Mesenchymal stem cell (in vitro differentiated cells and primary cell): ENCODE measurements around the gene AGAP1.
A peak's percentile ranks its signal among the peaks of the same experiment; 100 is the strongest.

Source experiments
- DNase-seq: peaks from one replicate; pipeline ENCODE4 v3.0.0-alpha.2; 2013
- H2AFZ ChIP-seq: one replicate; pipeline ENCODE4 v1.6.1; 2013; ENCODE audit warnings: low read depth, mild to moderate bottlenecking, control low read depth, inconsistent platforms, low read length, moderate library complexity
- H2AK5ac ChIP-seq: 2 replicates; pipeline ENCODE4 v1.6.1; 2013; ENCODE audit warnings: low read length, moderate library complexity, mild to moderate bottlenecking, inconsistent platforms; ENCODE audit not compliant: severe bottlenecking
- H2BK120ac ChIP-seq: one replicate; pipeline ENCODE4 v1.6.1; 2013; ENCODE audit warnings: low read depth, mild to moderate bottlenecking, inconsistent platforms, low read length, moderate library complexity
- H2BK12ac ChIP-seq, 2 experiments: one replicate each; pipeline ENCODE4 v1.6.1; 2013; ENCODE audit warnings: inconsistent platforms in 2 of 2, low read length in 2 of 2, mild to moderate bottlenecking in 2 of 2, moderate library complexity in 2 of 2, control low read depth in 1 of 2
- H2BK15ac ChIP-seq: one replicate; pipeline ENCODE4 v1.6.1; 2013; ENCODE audit warnings: mild to moderate bottlenecking, low read depth, inconsistent platforms; ENCODE audit not compliant: poor library complexity, severe bottlenecking
- H2BK5ac ChIP-seq: 2 replicates; pipeline ENCODE4 v1.6.1; 2013; ENCODE audit warnings: low read depth, mild to moderate bottlenecking, low read length, control low read depth, inconsistent platforms; ENCODE audit not compliant: poor library complexity, severe bottlenecking
- H3K14ac ChIP-seq, 2 experiments: one replicate each; pipeline ENCODE4 v1.6.1; 2013; ENCODE audit warnings: inconsistent platforms in 2 of 2, low read length in 2 of 2, control low read depth in 1 of 2, mild to moderate bottlenecking in 1 of 2, moderate library complexity in 1 of 2
- H3K18ac ChIP-seq, 2 experiments: one replicate each; pipeline ENCODE4 v1.6.1; 2013; ENCODE audit warnings: inconsistent platforms in 2 of 2, low read length in 2 of 2, control low read depth in 1 of 2, low read depth in 1 of 2, mild to moderate bottlenecking in 1 of 2
- H3K23ac ChIP-seq, 2 experiments: one replicate each; pipeline ENCODE4 v1.6.1; 2013; ENCODE audit warnings: inconsistent platforms in 2 of 2, low read length in 2 of 2, mild to moderate bottlenecking in 2 of 2, moderate library complexity in 2 of 2, control low read depth in 1 of 2
- H3K27ac ChIP-seq: 2 replicates; pipeline ENCODE4 v1.5.1; 2013; ENCODE audit warnings: mild to moderate bottlenecking, moderate library complexity, low read length, control low read depth, inconsistent platforms; ENCODE audit not compliant: poor library complexity, severe bottlenecking
- H3K27me3 ChIP-seq, 2 experiments: 2 replicates each; pipeline versions ENCODE4 v1.6.1 to v1.7.0; 2013; ENCODE audit warnings: low read length in 2 of 2, mild to moderate bottlenecking in 2 of 2, moderate library complexity in 2 of 2, control low read depth in 1 of 2, inconsistent platforms in 1 of 2; ENCODE audit not compliant: control insufficient read depth in 1 of 2, insufficient read depth in 1 of 2
- H3K36me3 ChIP-seq, 2 experiments: 2 replicates each; pipeline versions ENCODE4 v1.6.1 to v1.7.0; 2013; ENCODE audit warnings: low read length in 2 of 2, control low read depth in 1 of 2, inconsistent platforms in 1 of 2, low read depth in 1 of 2, mild to moderate bottlenecking in 1 of 2; ENCODE audit not compliant: insufficient read depth in 2 of 2, control insufficient read depth in 1 of 2
- H3K4ac ChIP-seq, 2 experiments: one replicate each; pipeline ENCODE4 v1.6.1; 2013; ENCODE audit warnings: inconsistent platforms in 2 of 2, low read length in 2 of 2, mild to moderate bottlenecking in 2 of 2, moderate library complexity in 2 of 2, control low read depth in 1 of 2, low read depth in 1 of 2
- H3K4me1 ChIP-seq: 2 replicates; pipeline ENCODE4 v1.6.1; 2013; ENCODE audit warnings: low read depth, low read length, control low read depth; ENCODE audit not compliant: control insufficient read depth, insufficient read depth
- H3K4me2 ChIP-seq: 2 replicates; pipeline ENCODE4 v1.6.1; 2013; ENCODE audit warnings: low read length, mild to moderate bottlenecking, inconsistent platforms; ENCODE audit not compliant: poor library complexity, severe bottlenecking
- H3K4me3 ChIP-seq, 2 experiments: 2 replicates each; pipeline versions ENCODE4 v1.5.1 to v1.7.0; 2013; ENCODE audit warnings: low read length in 2 of 2, mild to moderate bottlenecking in 2 of 2, control low read depth in 1 of 2, low read depth in 1 of 2; ENCODE audit not compliant: insufficient read depth in 1 of 2
- H3K79me1 ChIP-seq: replicated peaks from 2 replicates; pipeline ENCODE4 v1.6.1; 2013; ENCODE audit warnings: mild to moderate bottlenecking, control low read depth, low read length, inconsistent platforms; ENCODE audit not compliant: poor library complexity, severe bottlenecking
- H3K9ac ChIP-seq: 2 replicates; pipeline ENCODE4 v1.7.0; 2013; ENCODE audit warnings: mild to moderate bottlenecking, low read length, moderate library complexity
- H3K9me3 ChIP-seq: 2 replicates; pipeline ENCODE4 v1.7.0; 2013; ENCODE audit warnings: mild to moderate bottlenecking, low read length; ENCODE audit not compliant: control insufficient read depth
- H4K8ac ChIP-seq: one replicate; pipeline ENCODE4 v1.6.1; 2013; ENCODE audit warnings: inconsistent platforms, mild to moderate bottlenecking, low read length, moderate library complexity
- H4K91ac ChIP-seq: one replicate; pipeline ENCODE4 v1.6.1; 2013; ENCODE audit warnings: mild to moderate bottlenecking, low read length, inconsistent platforms
- WGBS: methylation state at CpG from one replicate; pipeline ENCODE4 v1.1.7; 2013; ENCODE audit warnings: mixed read lengths; 5-methylcytosine and 5-hydroxymethylcytosine counted together

The AGAP1 gene

GRCh38 chr2:235579128-235579527, 85.3 kb downstream of the AGAP1 start:
- no peaks in the 10 kb centered on the region for H3K9me3 ChIP-seq
- H2AK5ac ChIP-seq, result no peak overlapping the region
- H3K36me3 ChIP-seq, result peaks cover 0 to 3% of the 10 kb centered on the region in 2 experiments
- H3K4me3 ChIP-seq, result no peak overlapping the region
- no peak overlapping the region for H2BK120ac ChIP-seq
- H2BK5ac ChIP-seq, result no peak overlapping the region
- DNase-seq, result no peak
- H3K79me1 ChIP-seq, result peaks cover 55% of the 10 kb centered on the region
- H3K4me1 ChIP-seq, result peaks cover 24% of the 10 kb centered on the region
- H3K18ac ChIP-seq, result no peak overlapping the region
- 95% methylated on average over 7 of the region's 9 CpGs for WGBS
- H3K4me2 ChIP-seq, result no peak overlapping the region
- no peak overlapping the region for H2BK15ac ChIP-seq
- H2BK12ac ChIP-seq, result no peak overlapping the region
- H3K27me3 ChIP-seq, result no peaks in the 10 kb centered on the region
- H3K27ac ChIP-seq, result no peak overlapping the region
- no peak overlapping the region for H3K4ac ChIP-seq
- H4K8ac ChIP-seq, result no peak overlapping the region
- H4K91ac ChIP-seq, result no peak overlapping the region
- no peak overlapping the region for H3K14ac ChIP-seq
- H3K23ac ChIP-seq, result no peak overlapping the region
- H3K9ac ChIP-seq, result no peak overlapping the region
- H2AFZ ChIP-seq, result no peak overlapping the region

DNA sequence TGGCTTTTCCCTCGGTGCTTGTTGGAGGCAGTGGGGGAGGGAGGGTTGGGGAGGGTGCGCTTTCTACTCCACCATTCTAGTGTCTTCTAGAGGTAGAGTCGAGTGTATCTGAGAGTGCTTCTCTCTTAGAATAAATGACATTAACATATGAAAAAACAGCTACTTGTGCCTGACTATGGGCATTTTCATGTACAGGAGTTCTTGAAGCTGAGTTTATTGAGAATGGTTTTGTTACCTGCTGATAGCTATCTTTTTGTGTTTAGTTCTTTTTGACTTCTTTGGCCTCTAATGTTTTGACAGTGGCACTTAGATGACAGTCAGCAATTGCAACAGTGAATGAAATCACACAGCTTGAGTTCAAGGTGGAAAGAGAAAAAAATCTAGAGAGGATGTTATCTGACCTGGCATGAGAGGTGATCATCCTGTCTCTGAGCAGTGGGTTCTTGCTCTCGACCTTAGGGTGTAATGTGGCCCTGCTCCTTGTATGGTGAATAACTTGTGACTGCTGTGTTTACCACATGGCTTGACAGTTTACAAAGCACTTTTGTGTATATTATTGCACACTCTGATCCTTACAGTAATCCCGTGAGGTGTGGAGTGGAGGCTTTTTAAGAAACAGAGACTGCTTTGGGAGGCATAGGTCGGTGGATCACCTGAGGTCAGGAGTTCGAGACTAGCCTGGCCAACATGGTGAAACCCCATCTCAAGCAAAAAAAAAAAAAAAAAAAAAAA, 86.7 kb downstream of the AGAP1 start:
- H3K4me2 ChIP-seq, result no peak overlapping the region
- no peak overlapping the region for H3K9ac ChIP-seq
- H3K18ac ChIP-seq, result no peak overlapping the region
- H2BK120ac ChIP-seq, result no peak overlapping the region
- no peak overlapping the region for H3K4me3 ChIP-seq
- H3K4ac ChIP-seq, result no peak overlapping the region
- H3K14ac ChIP-seq, result no peak overlapping the region
- H4K8ac ChIP-seq, result no peak overlapping the region
- no peak overlapping the region for H3K27ac ChIP-seq
- 88% methylated on average over 5 of the region's 7 CpGs for WGBS
- no peak overlapping the region for H2AFZ ChIP-seq
- DNase-seq, result no peak
- H2AK5ac ChIP-seq, result no peak overlapping the region
- H3K27me3 ChIP-seq, result no peaks in the 10 kb centered on the region
- no peak overlapping the region for H3K23ac ChIP-seq
- H2BK5ac ChIP-seq, result no peak overlapping the region
- H2BK15ac ChIP-seq, result no peak overlapping the region
- H3K9me3 ChIP-seq, result no peaks in the 10 kb centered on the region
- H3K36me3 ChIP-seq, result peaks cover 0 to 3% of the 10 kb centered on the region in 2 experiments
- no peak overlapping the region for H2BK12ac ChIP-seq
- H3K79me1 ChIP-seq, result peaks cover 58% of the 10 kb centered on the region
- no peak overlapping the region for H4K91ac ChIP-seq
- peaks cover 19% of the 10 kb centered on the region for H3K4me1 ChIP-seq

DNA sequence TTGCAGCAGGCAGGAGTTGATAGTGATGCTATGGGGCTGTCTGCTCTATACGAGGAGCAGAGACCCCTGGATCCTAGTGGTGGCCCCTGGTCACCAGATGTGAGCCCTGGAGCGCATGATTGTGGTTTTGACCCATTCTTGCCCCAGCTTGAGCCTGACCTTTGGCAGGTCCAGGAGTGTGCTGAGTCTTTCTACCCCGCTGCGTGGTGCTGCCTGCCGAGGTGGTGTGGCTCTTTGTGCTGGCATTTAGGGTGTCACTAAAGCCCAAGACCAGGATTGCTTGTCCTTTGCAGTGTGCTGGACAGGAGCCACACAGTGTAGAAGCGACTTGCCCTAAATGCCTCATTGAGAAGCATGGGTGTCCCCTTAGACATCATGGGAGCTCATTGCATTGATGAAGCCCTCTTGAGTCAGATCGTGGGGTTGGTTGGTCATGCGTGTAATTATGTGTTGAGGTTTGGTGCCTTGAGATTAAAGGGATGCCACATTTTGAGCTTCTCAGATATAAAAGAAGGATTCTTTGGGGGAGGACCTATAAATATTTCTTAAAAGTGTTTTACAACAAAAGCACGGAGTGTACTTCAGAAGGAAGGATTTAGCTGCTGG, 88.3 kb downstream of the AGAP1 start:
- Histone ChIP-seq H3K27ac (no peak overlapping the region), H4K91ac (no peak overlapping the region), H2BK120ac (no peak overlapping the region), H3K9ac (no peak overlapping the region), H3K36me3 (peaks cover 0 to 7% of the 10 kb centered on the region in 2 experiments), H3K4me3 (no peak overlapping the region), H3K4me1 (peaks cover 10% of the 10 kb centered on the region), H2AFZ (no peak overlapping the region), H3K23ac (no peak overlapping the region), H2BK5ac (no peak overlapping the region), H2BK12ac (no peak overlapping the region), H3K27me3 (no peaks in the 10 kb centered on the region), H3K4me2 (no peak overlapping the region), H3K4ac (no peak overlapping the region), H2AK5ac (no peak overlapping the region), H4K8ac (no peak overlapping the region), H3K18ac (no peak overlapping the region), H2BK15ac (no peak overlapping the region), H3K79me1 (peaks cover 58% of the 10 kb centered on the region), H3K14ac (no peak overlapping the region), H3K9me3 (no peaks in the 10 kb centered on the region)
- no peak for DNase-seq
- 98% methylated on average over 9 of the region's 9 CpGs for WGBS

DNA sequence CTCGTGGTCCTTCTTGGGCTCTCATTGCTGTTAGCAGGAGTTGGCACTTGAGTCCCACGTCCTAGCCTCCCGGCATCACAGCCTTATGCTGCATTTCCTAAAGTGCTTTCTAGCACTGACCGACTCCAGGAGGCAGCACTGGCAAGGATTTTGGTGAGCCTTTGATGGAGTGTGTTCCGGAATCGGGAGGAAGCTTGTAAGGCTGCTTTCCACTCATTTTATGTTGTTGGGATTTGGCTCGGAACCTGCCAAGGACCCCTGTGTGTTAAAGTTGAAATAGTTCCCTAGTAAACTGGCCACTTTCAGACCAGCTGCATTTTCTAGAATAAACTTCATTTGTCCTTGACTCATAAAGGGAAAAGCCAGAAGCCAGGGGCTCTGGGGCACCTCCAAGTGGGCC, 88.9 kb downstream of the AGAP1 start:
- H3K18ac ChIP-seq, result no peak overlapping the region
- peak overlapping the region; percentile 3 for H2AK5ac ChIP-seq
- DNase-seq, result no peak
- H3K36me3 ChIP-seq, result peaks cover 0 to 7% of the 10 kb centered on the region in 2 experiments
- no peak overlapping the region for H2BK5ac ChIP-seq
- H4K8ac ChIP-seq, result no peak overlapping the region
- no peak overlapping the region for H3K27ac ChIP-seq
- H2BK15ac ChIP-seq, result no peak overlapping the region
- no peak overlapping the region for H3K14ac ChIP-seq
- H3K4me3 ChIP-seq, result no peak overlapping the region
- H2BK120ac ChIP-seq, result no peak overlapping the region
- no peak overlapping the region for H2BK12ac ChIP-seq
- no peaks in the 10 kb centered on the region for H3K27me3 ChIP-seq
- no peak overlapping the region for H3K23ac ChIP-seq
- peaks cover 10% of the 10 kb centered on the region for H3K4me1 ChIP-seq
- no peak overlapping the region for H2AFZ ChIP-seq
- H4K91ac ChIP-seq, result no peak overlapping the region
- H3K4me2 ChIP-seq, result no peak overlapping the region
- H3K9me3 ChIP-seq, result no peaks in the 10 kb centered on the region
- 98% methylated on average over 6 of the region's 7 CpGs for WGBS
- H3K79me1 ChIP-seq, result peaks cover 57% of the 10 kb centered on the region
- H3K9ac ChIP-seq, result no peak overlapping the region
- H3K4ac ChIP-seq, result no peak overlapping the region
